ENCODE measurements around the gene ARHGEF1. TPM values are rescaled to one million over a fixed set of nuclear protein-coding genes. Genes with fewer than 3 reads are reported as not detected.
"Not testable (repeated sequence)": the region's sequence is repeated elsewhere in the genome, so short reads cannot be mapped to it uniquely, and the experiment has no call there.

ARHGEF1 gene
- polyA plus RNA-seq, 1 experiment: 19.5 TPM

- Histone ChIP-seq H3K4me3 (ENCODE audit: low read depth, low read length) (no peak overlapping the region), H3K27me3 (ENCODE audit: control insufficient read depth, insufficient read depth, low read length) (peaks cover 2% of the 10 kb centered on the region), H3K9me3 (ENCODE audit: control insufficient read depth, insufficient read depth, low read length) (no peaks in the 10 kb centered on the region), H3K27ac (ENCODE audit: low read depth, low read length) (peak overlapping the region; percentile 2)
- no peak for TF ChIP-seq CTCF (IDR thresholded peaks at IDR 0.05; ENCODE audit: low read depth, low read length)
- CTCF ChIA-PET: interaction anchor here (1.7 kb wide), 1 partner anchor 12 kb away, joined by 8 read pairs; no protein-coding TSS in a partner anchor
- DNase-seq (ENCODE audit: low read depth, low spot score): no peak
- POLR2A ChIA-PET: interaction anchor here (0.5 to 2.7 kb wide), 6 partner anchors 11 to 79 kb away, joined by 3 to 24 read pairs (median 6); partner anchors contain the start of genes ARHGEF1 and RPS19
These were observed 11.2 kb upstream of the ARHGEF1 start for GRCh38 chr19:41871573-41872383.

- no peak for TF ChIP-seq CTCF (IDR thresholded peaks at IDR 0.05; ENCODE audit: low read depth, low read length)
- Histone ChIP-seq H3K27me3 (ENCODE audit: control insufficient read depth, insufficient read depth, low read length) (peaks cover 6% of the 10 kb centered on the region), H3K9me3 (ENCODE audit: control insufficient read depth, insufficient read depth, low read length) (no peaks in the 10 kb centered on the region), H3K4me3 (ENCODE audit: low read depth, low read length) (no peak overlapping the region), H3K27ac (ENCODE audit: low read depth, low read length) (no peak overlapping the region)
- no peak for DNase-seq (ENCODE audit: low read depth, low spot score)
- CTCF ChIA-PET: interaction anchor here (1.2 to 1.7 kb wide), 6 partner anchors 12 to 84 kb away, joined by 3 to 11 read pairs (median 4); no protein-coding TSS in a partner anchor
- POLR2A ChIA-PET: interaction anchor here (0.5 to 2.7 kb wide), 9 partner anchors 9 to 86 kb away, joined by 3 to 24 read pairs (median 5); partner anchors contain the start of genes ARHGEF1 and RPS19
These were observed 10.6 kb upstream of the ARHGEF1 start for GRCh38 chr19:41872384-41872774.

GRCh38 chr19:41872775-41873647, 10.0 kb upstream of the ARHGEF1 start:
- Histone ChIP-seq H3K27me3 (ENCODE audit: control insufficient read depth, insufficient read depth, low read length) (peaks cover 12% of the 10 kb centered on the region), H3K27ac (ENCODE audit: low read depth, low read length) (no peak overlapping the region), H3K9me3 (ENCODE audit: control insufficient read depth, insufficient read depth, low read length) (no peaks in the 10 kb centered on the region), H3K4me3 (ENCODE audit: low read depth, low read length) (no peak overlapping the region)
- CTCF ChIA-PET: interaction anchor here (0.5 to 1.7 kb wide), 12 partner anchors 9 to 162 kb away, joined by 3 to 11 read pairs (median 3); partner anchors contain the start of gene ERFL
- no peak for DNase-seq (ENCODE audit: low read depth, low spot score)
- peak; percentile 74 for TF ChIP-seq CTCF (IDR thresholded peaks at IDR 0.05; ENCODE audit: low read depth, low read length)
- POLR2A ChIA-PET: interaction anchor here (0.6 to 2.7 kb wide), 9 partner anchors 10 to 85 kb away, joined by 3 to 24 read pairs (median 6); partner anchors contain the start of genes ARHGEF1 and RPS19

- H3K27ac ChIP-seq (ENCODE audit: low read depth, low read length); CTCF ChIA-PET: not testable (repeated sequence)
These were observed 7.0 kb upstream of the ARHGEF1 start for GRCh38 chr19:41875973-41876372.

More at GRCh38 chr19:41875973-41876372, 7.0 kb upstream of the ARHGEF1 start:
- H3K27me3 ChIP-seq (ENCODE audit: control insufficient read depth, insufficient read depth, low read length): peaks cover 23% of the 10 kb centered on the region
- DNase-seq (ENCODE audit: low read depth, low spot score); POLR2A ChIA-PET; H3K9me3 ChIP-seq (ENCODE audit: control insufficient read depth, insufficient read depth, low read length); H3K4me3 ChIP-seq (ENCODE audit: low read depth, low read length): not testable (repeated sequence)
